K562 (cell line): ENCODE measurements around the gene IFI16. TPM values are rescaled to one million over a fixed set of nuclear protein-coding genes. Genes with fewer than 3 reads are reported as not detected.

Experiments
- ATAC-seq: fragments of 200-7000 bp; cut with Tn5 transposase; 3 replicates; pipeline ENCODE4 v1.9.1; 2020; ENCODE audit warnings: moderate library complexity
- BruUV-seq: library from RNA; stranded (reverse); fragments of 400-500 nt; replicated peaks from 2 replicates; lab custom pipeline; 2021; lab: Mats Ljungman, UMichigan
- CTCF ChIA-PET: fragments of 300-600 bp; formaldehyde crosslinking; extraction: SDS; loops from one replicate; lab custom pipeline; 2021; ENCODE audit warnings: low intra/inter-chr PET ratio; lab: Yijun Ruan, JAX
- POLR2A ChIA-PET: fragments of 300-600, 350-650 bp; sonication (Branson Sonifier 250); formaldehyde crosslinking; extraction: SDS; loops from one replicate; lab custom pipeline; 2021; ENCODE audit warnings: antibody characterized with exemption, inconsistent platforms; lab: Yijun Ruan, JAX
- DNase-seq, 4 experiments: peaks; one replicate each; pipeline versions ENCODE4 v3.0.0 to v3.0.0-alpha.2; 2011 to 2018; ENCODE audit warnings: low spot score in 3 of 4, mixed read lengths in 3 of 4; ENCODE audit errors: extremely low read depth in 1 of 4
- FAIRE-seq: peaks from 2 replicates; lab custom pipeline; 2011; peaks lifted over from hg19 to GRCh38; lab: Jason Lieb, UNC
- H2AFZ ChIP-seq: 2 replicates; pipeline ENCODE4 v1.6.0; 2011; ENCODE audit warnings: low read depth, low read length, control low read depth, inconsistent platforms
- H3K27ac ChIP-seq: fragments of 200-600 bp; 3 replicates; pipeline ENCODE4 v1.8.0; 2011; ENCODE audit warnings: low read depth, mild to moderate bottlenecking, control low read depth, inconsistent platforms, low read length, moderate library complexity, mixed read lengths; ENCODE audit errors: extremely low read depth
- H3K27me3 ChIP-seq, 2 experiments: fragments of 300-600 bp in 1 of 2; 2 replicates in 1 of 2; 3 replicates in 1 of 2; pipeline versions ENCODE4 v1.6.0 to v1.8.0; 2011; ENCODE audit warnings: inconsistent platforms in 2 of 2, low read length in 2 of 2, mild to moderate bottlenecking in 1 of 2, mixed read lengths in 1 of 2, moderate library complexity in 1 of 2; ENCODE audit not compliant: control insufficient read depth in 2 of 2, insufficient read depth in 2 of 2
- H3K36me3 ChIP-seq: fragments of 300-600 bp; 3 replicates; pipeline ENCODE4 v1.8.0; 2011; ENCODE audit warnings: mild to moderate bottlenecking, low read length, inconsistent platforms; ENCODE audit not compliant: control insufficient read depth, insufficient read depth
- H3K4me1 ChIP-seq, 2 experiments: fragments of 200-600 bp in 1 of 2; replicated peaks in 1 of 2; 2 replicates in 1 of 2; 3 replicates in 1 of 2; pipeline versions ENCODE4 v1.5.1 to v1.8.0; 2011; ENCODE audit warnings: inconsistent platforms in 2 of 2, low read length in 2 of 2, mild to moderate bottlenecking in 1 of 2, mixed read lengths in 1 of 2, moderate library complexity in 1 of 2; ENCODE audit not compliant: control insufficient read depth in 2 of 2, insufficient read depth in 2 of 2
- H3K4me2 ChIP-seq: 2 replicates; pipeline ENCODE4 v1.6.1; 2011; ENCODE audit warnings: low read length, control low read depth, inconsistent platforms, mixed read lengths; ENCODE audit not compliant: insufficient read depth
- H3K4me3 ChIP-seq: fragments of 200-600 bp; sonication (generic), shearing (Covaris generic); 2 replicates; pipeline ENCODE4 v1.5.1; 2016; ENCODE audit warnings: control low read depth, inconsistent platforms
- H3K79me2 ChIP-seq: fragments of 200-600 bp; 3 replicates; pipeline ENCODE4 v1.8.0; 2011; ENCODE audit warnings: low read length, inconsistent platforms; ENCODE audit not compliant: control insufficient read depth, insufficient read depth
- H3K9ac ChIP-seq, 2 experiments: 2 replicates each; pipeline versions ENCODE4 v1.6.0 to v1.6.1; 2011; ENCODE audit warnings: low read depth in 2 of 2, low read length in 2 of 2, control low read depth in 1 of 2, inconsistent platforms in 1 of 2, mild to moderate bottlenecking in 1 of 2, mixed read lengths in 1 of 2; ENCODE audit not compliant: insufficient read depth in 1 of 2
- H3K9me1 ChIP-seq: one replicate; pipeline ENCODE4 v1.6.0; 2011; ENCODE audit warnings: inconsistent platforms, mild to moderate bottlenecking, low read length, moderate library complexity; ENCODE audit not compliant: control insufficient read depth, insufficient read depth
- H3K9me3 ChIP-seq: replicated peaks from 2 replicates; pipeline ENCODE4 v1.5.1; 2011; ENCODE audit warnings: low read depth, low read length, inconsistent platforms; ENCODE audit not compliant: control insufficient read depth, insufficient read depth
- H4K20me1 ChIP-seq: replicated peaks from 2 replicates; pipeline ENCODE4 v1.6.1; 2011; ENCODE audit warnings: low read length, inconsistent platforms, mixed read lengths; ENCODE audit not compliant: control insufficient read depth, insufficient read depth
- ATF1 ChIP-seq, 2 experiments: fragments of 450-650 bp in 1 of 2; IDR thresholded peaks; 2 replicates each; pipeline ENCODE4 v1.6.1; 2016; ENCODE audit warnings: missing compliant biosample characterization in 1 of 2, missing genetic modification characterization in 1 of 2
- CREB3 ChIP-seq: fragments of 450-650 bp; conservative IDR thresholded peaks from 2 replicates; pipeline ENCODE4 v1.6.1; 2016; ENCODE audit warnings: missing genetic modification characterization, low read depth, mild to moderate bottlenecking, missing compliant biosample characterization, moderate library complexity
- FOXA1 ChIP-seq: fragments of 450-650 bp; IDR thresholded peaks from 2 replicates; pipeline ENCODE4 v1.6.1; 2016; ENCODE audit warnings: mild to moderate bottlenecking, borderline replicate concordance
- FOXJ3 ChIP-seq: sonication (generic); formaldehyde crosslinking; IDR thresholded peaks from 2 replicates; pipeline ENCODE4 v1.4.0; 2020; ENCODE audit warnings: mild to moderate bottlenecking, missing genetic modification reagents
- MTF1 ChIP-seq: fragments of 250-450 bp; sonication (Bioruptor Pico); IDR thresholded peaks from 2 replicates; pipeline ENCODE4 v1.9.0; 2021; ENCODE audit warnings: moderate library complexity, mild to moderate bottlenecking, inconsistent platforms, borderline replicate concordance
- MXI1 ChIP-seq: IDR thresholded peaks from 2 replicates; pipeline ENCODE4 v1.6.1; 2011; ENCODE audit warnings: low read depth, mild to moderate bottlenecking, improper control_type of control experiment, low read length
- SP2 ChIP-seq: IDR thresholded peaks from 2 replicates; pipeline ENCODE4 v1.6.1; 2011; ENCODE audit warnings: mild to moderate bottlenecking, low read depth, low read length, moderate library complexity; ENCODE audit not compliant: poor library complexity, severe bottlenecking; ENCODE audit errors: extremely low read depth
- TCF7L2 ChIP-seq: fragments of 150-350 bp; IDR thresholded peaks from 2 replicates; pipeline ENCODE4 v1.6.1; 2016; ENCODE audit warnings: low read depth, mild to moderate bottlenecking, low read length, moderate library complexity
- THAP12 ChIP-seq: fragments of 250-450 bp; sonication (Bioruptor Pico); IDR thresholded peaks from 2 replicates; pipeline ENCODE4 v1.9.0; 2021; ENCODE audit warnings: mild to moderate bottlenecking, inconsistent platforms
- ZBTB9 ChIP-seq: fragments of 450-650 bp; formaldehyde crosslinking; IDR thresholded peaks from 2 replicates; pipeline ENCODE4 v1.4.0; 2020; ENCODE audit warnings: mild to moderate bottlenecking, moderate library complexity
- ZFX ChIP-seq: sonication (generic); formaldehyde crosslinking; IDR thresholded peaks from 2 replicates; pipeline ENCODE4 v1.8.0; 2022; ENCODE audit warnings: mild to moderate bottlenecking, missing genetic modification reagents, moderate library complexity
- ZNF133 ChIP-seq: fragments of 250-450 bp; sonication (Bioruptor Pico); IDR thresholded peaks from 2 replicates; pipeline ENCODE4 v1.4.0; 2020; ENCODE audit warnings: mild to moderate bottlenecking
- ZNF699 ChIP-seq: fragments of 250-450 bp; sonication (Bioruptor Pico); IDR thresholded peaks from 2 replicates; pipeline ENCODE4 v1.8.0; 2021; ENCODE audit warnings: mild to moderate bottlenecking, moderate library complexity; ENCODE audit not compliant: insufficient replicate concordance
- ZNF79 ChIP-seq: fragments of 250-450 bp; sonication (Bioruptor Pico); IDR thresholded peaks from 2 replicates; pipeline ENCODE4 v1.4.0; 2020; ENCODE audit warnings: low read depth, mild to moderate bottlenecking, moderate library complexity
- ZSCAN29 ChIP-seq: fragments of 450-650 bp; IDR thresholded peaks from 2 replicates; pipeline ENCODE4 v1.6.1; 2017
- WGBS: fragments of 100-300 bp; shearing (Covaris generic); methylation state at CpG from one replicate; pipeline ENCODE4 v1.1.6; 2016; ENCODE audit warnings: low coverage, mixed read lengths; ENCODE audit not compliant: insufficient coverage; ENCODE audit errors: missing lambda C conversion rate; 5-methylcytosine and 5-hydroxymethylcytosine counted together
- in situ Hi-C: fragments of 300-500 bp; cut with MboI; formaldehyde crosslinking; loops from 4 replicates; pipeline ENCODE4 v1.15.0; 2018; ENCODE audit warnings: inconsistent platforms, mixed read lengths
- intact Hi-C: fragments of 100-400 bp; cut with micrococcal nuclease; formaldehyde crosslinking; loops from 2 replicates; pipeline ENCODE4 v1.14.2; 2022
- polyA plus RNA-seq, 8 experiments: library from polyadenylated mRNA; depleted of rRNA in 4 of 8; stranded (reverse) in 5 of 8; unstranded in 3 of 8; fragments of >200 nt; fragmentation: Nextera tagmentation in 2 of 8; fragmentation: Illumina TruSeq in 1 of 8; extraction: Ambion mirVana in 2 of 8; extraction: Trizol in 1 of 8; gene quantifications; 2 replicates each; pipeline versions ENCODE4 v1.2.1 to v1.2.3, GENCODE V29; 2011 to 2014; ENCODE audit warnings: inconsistent platforms in 1 of 8, missing spikeins in 1 of 8
- total RNA-seq, 7 experiments: library from RNA; depleted of rRNA in 6 of 7; stranded (reverse); fragments of >200 nt in 6 of 7; fragmentation: Illumina TruSeq in 2 of 7; extraction: Trizol in 2 of 7; gene quantifications; 2 replicates each; pipeline versions ENCODE4 v1.2.1 to v1.2.3, GENCODE V29; 2011 to 2021; ENCODE audit warnings: low replicate concordance in 1 of 7

IFI16 gene
- total and polyA plus RNA-seq, 9 of the 15 experiments (the other 6 are each of a cell fraction or from before 2014, with no cell fraction given): 0.70 to 2.8 (median 1.6) TPM

DNA sequence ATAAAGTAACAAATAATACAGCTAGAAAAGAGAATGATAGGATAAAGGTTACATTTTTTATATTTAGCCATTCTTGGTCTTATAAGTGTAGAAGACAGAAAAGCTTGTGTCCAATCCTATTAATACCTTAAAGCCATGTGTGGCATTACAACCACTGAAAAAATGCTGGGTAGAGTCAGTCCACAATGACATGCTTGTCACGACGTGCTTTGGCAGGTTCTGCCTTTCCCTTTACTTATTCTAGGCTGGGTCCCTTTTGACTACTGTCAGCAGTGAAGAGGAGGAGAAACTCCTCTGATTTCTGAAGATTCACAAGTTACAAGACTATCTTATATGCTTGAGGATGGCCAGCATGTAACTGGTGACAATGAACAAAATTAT is 81.5 kb downstream of the IFI16 start:
- Histone ChIP-seq H3K79me2 (no peaks in the 10 kb centered on the region), H3K9me1 (no peaks in the 10 kb centered on the region), H3K9me3 (no peaks in the 10 kb centered on the region), H3K9ac (no peak overlapping the region), H3K4me3 (no peak overlapping the region), H3K4me2 (no peak overlapping the region), H3K4me1 (no peaks in the 10 kb centered on the region; a peak in 1 of 5 replicates), H2AFZ (no peak overlapping the region), H4K20me1 (no peaks in the 10 kb centered on the region), H3K36me3 (no peaks in the 10 kb centered on the region), H3K27ac (no peak overlapping the region), H3K27me3 (no peaks in the 10 kb centered on the region; a peak in 1 of 5 replicates)
- WGBS: 0% methylated on average over 2 of the region's 2 CpGs
- ChIA-PET CTCF (interaction anchor here (0.6 kb wide), 1 partner anchor 70 kb away, joined by 3 read pairs; no protein-coding TSS in a partner anchor), POLR2A (no interaction called here)
- in situ Hi-C loops (no loop called here), intact Hi-C loops (no loop called here)
- TF ChIP-seq THAP12 (CRISPR knock-in tag): no peak
- TF ChIP-seq FOXA1: no peak
- no peak for TF ChIP-seq MTF1
- TF ChIP-seq ZSCAN29: no peak
- no peak for TF ChIP-seq ATF1 (CRISPR knock-in tag; IDR thresholded peaks at IDR 0.05)
- TF ChIP-seq ATF1 (tag; IDR thresholded peaks at IDR 0.05): no peak
- no peak for TF ChIP-seq ZFX (CRISPR knock-in tag)
- TF ChIP-seq ZBTB9 (CRISPR knock-in tag): no peak
- no peak for TF ChIP-seq FOXJ3 (CRISPR knock-in tag)
- TF ChIP-seq ZNF79 (CRISPR knock-in tag): no peak
- TF ChIP-seq CREB3 (tag): no peak
- no peak for TF ChIP-seq TCF7L2
- TF ChIP-seq ZNF133 (CRISPR knock-in tag): no peak
- no peak for TF ChIP-seq ZNF699 (CRISPR knock-in tag)
- no peak for TF ChIP-seq SP2
- TF ChIP-seq MXI1: no peak
- ATAC-seq (no peak), DNase-seq (no peak), FAIRE-seq (no peak)
- BruUV-seq: no TSS peak
